NCI-H2029 (cell line): Measurements from ENCODE around the gene CPB2.

Source experiments
- DNase-seq: peaks from one replicate; lab custom pipeline; 2025; lab: John Stamatoyannopoulos, UW

Gene CPB2

DNA sequence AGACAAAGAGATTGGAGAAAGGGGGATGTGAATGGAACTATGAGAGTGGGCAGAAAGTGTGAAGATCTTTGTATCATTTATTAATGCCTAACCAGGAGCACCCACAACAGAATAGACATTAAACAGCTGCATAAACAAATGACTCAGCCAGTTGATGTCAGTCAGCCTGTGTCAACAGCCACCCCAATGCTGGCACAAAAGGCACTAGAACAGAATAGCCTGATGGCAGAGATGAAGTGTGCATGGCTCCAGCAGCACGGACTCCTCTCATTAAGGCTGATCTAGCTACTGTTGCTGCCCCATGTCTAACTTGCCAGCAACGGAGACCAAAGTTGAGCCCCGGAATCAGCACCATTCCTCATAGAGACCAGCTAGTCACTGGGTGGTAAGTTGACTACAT is 7.8 kb downstream of the CPB2 start:
- DNase-seq: peak; percentile 48

DNA sequence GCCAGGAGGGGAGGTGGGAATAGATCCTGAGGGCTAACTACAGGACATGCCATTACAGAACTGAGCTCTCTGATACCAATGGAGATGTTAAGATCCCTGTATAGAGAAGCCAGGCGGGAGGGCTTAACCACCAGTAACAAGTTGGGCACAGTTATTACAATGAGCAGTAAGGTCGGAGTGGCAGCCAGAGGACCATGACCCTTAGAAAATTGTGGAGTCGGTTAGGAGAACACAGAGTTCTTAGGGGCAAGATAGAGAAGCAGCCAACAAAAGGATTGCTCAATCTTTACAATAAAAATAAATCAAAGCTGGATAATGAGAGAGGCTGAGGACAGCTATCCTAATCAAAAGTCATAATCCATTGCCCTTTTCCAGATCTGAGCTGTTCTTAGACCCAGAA is 10.4 kb downstream of the CPB2 start:
- no peak for DNase-seq

DNA sequence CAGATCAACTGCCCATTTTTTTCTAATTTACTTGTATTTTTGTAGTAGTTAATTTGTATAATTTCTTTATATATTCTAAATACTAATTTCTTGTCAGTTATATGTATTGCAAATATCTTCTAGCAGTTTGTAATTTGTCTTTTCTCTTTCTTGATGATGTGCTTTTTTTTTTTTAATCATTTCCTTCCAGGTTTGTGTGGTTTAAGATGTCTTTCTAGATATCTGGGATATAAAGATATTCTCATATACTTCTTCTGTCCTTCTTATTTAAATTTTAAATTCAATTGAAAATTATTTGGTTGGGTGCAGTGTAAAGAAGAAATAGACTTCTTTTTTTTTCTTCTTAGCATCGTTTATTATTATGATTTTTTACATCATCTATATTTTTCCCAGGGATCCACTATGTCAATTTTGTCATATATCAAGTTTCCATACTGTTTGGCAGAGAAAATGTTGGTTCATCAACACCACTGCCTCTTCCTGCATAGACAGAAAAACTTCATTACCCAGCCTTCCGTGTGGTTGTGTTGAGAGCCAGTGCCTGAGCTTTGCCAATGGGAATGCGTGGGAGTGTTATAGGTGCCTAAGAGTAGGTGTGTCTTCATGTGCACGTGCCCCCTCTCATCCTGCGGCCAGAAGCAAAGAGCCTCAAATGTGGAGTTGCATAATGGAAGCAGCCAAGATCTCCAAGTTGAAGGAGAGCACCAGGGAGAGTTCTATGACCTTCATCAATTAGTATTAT is 15.8 kb downstream of the CPB2 start:
- DNase-seq: no peak

DNA sequence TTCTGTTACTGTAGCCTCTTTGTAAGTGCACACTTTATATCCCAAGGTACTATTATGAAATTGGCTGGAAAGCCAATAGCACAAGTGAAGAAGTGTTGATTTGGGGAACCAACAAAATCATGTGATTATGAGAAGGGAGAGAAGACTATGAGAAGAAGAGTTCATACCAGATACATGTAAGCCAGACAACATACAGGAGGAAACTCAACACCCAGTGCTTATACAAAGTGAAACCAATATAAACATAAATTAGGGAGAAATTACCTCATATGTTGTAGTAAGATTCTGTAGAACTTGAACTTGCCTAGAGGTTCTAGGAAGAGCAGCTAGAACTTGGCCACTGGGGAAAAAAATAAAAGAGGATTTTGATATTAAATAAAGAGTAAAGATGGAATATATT is 17.4 kb downstream of the CPB2 start:
- no peak for DNase-seq

DNA sequence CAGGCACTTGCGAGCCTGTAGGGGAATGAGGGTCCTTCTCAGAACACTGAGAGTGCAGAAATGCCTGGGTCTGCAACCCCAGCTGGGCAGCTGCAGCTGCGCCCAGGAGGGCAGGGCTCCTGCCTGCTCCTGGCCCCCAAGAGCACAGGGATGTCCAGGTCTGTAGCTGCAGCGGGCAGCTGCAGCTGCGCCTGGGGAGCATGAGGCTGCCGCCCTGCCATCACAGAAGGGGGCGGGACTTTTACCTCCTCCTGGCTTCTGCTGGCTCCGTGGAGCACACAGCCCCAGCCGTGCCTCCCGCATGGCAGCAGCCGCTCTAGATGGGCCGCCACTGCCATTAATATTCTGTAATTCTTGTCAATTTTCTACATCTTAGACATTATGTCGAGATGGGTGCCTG is 17.8 kb downstream of the CPB2 start:
- DNase-seq: peak; percentile 28

DNA sequence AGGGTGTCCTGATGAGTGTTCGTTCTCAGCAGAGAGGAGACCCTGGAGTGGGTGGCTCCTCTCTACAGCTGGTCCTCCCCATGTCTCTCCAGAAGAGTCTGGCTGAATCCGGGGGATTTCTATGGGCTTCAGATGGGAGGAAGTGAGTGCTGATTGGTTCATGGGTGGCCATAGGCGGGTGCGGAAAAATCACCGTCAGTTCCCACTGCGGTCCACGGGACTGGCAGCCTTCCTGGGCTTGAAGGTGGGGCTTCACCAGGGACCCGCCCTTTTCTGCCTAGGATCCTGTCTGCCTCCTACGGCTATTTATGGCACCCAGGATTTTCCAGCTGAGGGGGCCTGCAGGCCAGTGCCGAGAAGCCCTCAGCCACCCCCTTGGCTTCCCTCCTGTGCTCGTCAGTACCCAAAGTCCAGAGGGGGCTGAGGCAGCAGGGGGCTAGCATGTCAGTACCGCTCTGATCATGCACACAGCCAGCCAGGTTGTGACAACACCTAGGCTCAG is 18.4 kb downstream of the CPB2 start:
- DNase-seq: peak; percentile 17

DNA sequence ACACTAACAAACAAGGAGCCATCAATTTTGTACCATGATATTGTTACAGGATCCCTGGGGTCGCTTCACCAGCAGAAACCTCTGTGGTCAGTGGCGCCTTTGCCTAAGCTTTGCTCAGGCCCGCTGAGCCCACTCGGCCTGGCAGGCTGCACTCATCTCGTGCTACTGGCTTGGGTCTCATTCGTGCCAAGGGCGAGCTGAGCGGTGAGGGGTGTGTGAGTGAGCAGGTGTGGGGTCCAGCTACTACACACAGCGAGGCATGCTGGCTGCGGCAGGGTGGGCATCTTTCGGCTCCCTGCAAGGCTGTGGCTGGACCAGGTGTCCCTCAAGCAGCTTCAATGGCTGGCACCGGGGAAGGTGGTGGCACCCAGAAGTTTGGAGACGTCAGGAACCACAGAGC is 19.1 kb downstream of the CPB2 start:
- no peak for DNase-seq

DNA sequence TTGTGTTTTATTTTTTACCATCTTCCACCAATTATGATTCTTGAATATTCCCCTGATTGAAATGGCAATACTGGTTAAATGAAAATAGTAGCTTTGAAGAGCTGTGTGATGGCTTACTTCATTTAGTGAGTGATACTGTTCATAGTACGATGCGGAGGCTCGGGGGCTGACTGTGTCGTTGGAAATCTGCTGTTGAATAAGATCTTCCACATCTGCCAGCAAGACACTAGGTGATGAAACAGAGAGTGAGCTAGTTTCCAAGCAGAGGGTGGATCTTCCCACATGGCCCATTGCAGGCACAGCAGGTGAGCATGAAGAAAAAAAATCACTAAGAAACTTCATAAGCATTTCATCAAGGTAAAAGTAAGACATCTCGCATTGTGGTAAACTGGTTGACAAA is 22.5 kb downstream of the CPB2 start:
- no peak for DNase-seq

DNA sequence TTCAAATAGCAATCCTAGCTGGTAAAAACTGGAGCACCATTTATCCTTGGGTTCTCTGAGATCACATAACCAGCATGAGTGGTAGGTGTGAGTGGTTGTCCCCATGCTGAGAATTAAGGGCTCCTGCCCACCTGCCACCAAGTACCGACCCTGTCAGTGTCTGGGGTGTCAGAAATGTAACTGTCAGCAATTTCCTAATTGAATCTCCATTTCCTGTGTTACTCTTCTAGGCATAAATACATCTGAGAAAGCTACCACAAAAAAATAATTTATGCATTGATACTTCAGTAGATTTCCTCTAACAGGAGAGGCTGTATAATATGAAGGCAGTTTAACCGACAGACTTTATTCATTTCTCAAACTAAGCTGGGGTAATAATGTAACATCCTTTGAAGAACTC is 25.1 kb downstream of the CPB2 start:
- no peak for DNase-seq

DNA sequence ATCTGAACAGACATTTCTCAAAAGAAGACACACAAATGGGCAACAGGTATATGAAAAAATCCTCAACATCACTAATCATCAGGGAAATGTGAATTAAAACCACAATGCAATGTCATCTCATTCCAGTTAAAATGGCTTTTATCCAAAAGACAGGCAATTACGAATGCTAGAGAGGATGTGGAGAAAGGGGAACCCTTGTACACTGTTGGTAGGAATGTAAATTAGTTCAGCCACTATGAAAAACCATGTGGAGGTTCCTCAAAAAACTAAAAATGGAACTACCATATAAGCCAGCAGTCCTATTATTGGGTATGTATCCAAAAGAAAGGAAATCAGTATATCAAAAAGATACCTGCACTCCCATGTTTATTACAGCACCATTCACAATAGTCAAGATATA is 27.6 kb downstream of the CPB2 start:
- no peak for DNase-seq

DNA sequence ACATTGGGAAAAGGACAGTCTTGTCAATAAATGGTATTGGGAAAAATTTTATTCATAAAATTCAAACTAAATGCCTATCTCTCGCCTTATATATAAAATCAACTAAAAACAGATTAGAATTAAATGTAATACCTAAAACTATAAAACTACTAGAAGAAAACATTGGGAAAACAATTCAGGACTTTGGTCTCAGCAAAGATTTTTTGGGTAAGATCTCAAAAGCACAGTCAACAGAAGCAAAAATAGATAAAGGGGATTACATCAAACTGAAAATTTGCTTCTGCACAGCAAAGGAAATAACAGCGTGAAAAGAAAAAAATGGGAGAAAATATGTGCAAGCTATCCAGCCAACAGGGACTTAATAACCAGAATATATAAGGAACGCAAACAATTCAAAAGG is 28.0 kb downstream of the CPB2 start:
- DNase-seq: no peak

DNA sequence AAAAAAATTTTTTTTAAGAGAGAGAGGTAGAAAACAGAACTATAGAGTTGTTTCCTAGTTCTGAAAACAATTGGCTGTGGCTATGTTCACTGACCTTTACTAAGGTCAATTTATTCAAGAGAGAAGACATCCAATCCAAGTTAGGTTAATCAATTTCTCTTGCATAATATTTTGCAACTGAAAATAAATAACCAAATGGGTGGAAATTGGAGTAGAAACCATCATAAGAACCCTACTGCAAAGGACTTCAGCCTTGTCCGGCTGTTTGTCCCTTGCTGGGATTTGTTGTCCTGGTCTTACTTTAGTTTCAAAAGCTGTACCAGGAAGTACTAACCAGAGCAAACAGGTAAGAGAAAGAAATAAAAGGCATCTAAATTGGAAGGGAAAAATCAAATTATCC is 29.0 kb downstream of the CPB2 start:
- DNase-seq: no peak

DNA sequence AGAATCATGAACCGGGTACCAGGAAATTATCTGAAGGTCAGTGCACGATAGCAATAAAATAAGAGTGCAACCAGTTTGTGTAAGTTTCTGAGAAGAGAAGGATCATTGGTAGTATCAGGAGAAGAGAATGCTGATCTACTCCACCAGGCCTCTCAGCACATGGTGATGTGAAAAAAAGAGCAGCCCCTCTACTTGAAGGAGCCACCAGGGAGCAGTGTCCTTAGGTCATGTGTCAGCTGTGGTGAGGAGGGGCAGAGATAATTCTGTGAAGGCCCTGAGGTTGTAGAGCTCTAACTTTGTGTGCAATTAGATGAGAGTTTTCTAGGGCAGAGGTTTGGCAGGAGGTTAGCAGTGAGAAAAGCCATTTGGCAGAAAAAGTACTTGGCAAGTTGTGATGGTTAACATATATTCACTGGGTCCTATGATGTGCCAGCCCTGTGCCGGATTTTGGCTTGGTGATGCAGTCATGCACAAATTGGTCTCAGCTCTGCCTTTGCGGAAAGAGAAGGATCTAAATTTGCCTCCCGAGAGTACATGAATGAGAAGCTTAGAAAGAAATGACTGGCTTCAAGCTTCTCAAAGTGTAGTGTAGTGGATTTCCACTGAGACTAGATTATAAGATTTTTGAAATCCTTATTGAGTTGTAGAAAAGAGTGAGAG is 33.1 kb downstream of the CPB2 start:
- no peak for DNase-seq

DNA sequence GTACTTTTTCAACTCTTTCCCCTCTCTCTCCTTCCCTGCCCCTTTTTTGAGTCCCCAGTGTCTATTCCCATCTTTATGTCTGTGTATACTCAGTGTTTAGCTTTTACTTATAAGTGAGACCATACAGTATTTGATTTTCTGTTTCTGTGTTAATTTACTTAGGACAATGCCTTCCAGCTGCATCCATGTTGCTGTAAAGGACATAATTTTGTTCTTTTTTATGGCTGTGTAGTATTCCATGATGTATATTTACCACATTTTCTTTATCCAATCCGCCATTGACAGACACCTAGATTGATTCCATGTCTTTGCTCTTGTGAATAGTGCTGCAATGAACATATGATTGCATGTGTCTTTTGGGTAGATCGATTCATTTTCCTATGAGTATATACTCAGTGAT is 41.5 kb downstream of the CPB2 start:
- no peak for DNase-seq

DNA sequence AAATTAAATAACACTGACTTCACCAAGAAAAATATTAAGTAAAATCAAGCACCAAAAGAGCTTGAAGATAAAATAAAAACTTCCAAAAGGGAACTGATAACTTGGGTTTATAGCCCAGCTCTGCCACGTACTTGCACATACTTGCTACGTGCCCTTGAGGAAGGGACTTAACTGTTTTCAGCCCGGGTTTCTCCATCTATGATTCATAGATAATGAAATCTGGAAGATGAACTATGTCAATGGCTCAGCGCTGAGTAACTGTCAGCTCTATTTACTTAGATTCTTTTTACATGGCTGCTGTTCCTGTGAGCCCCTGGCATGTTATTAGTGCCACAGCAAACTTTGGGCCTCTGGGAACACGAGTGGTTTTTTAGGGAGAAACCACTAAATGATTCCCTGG is 42.6 kb downstream of the CPB2 start:
- no peak for DNase-seq

DNA sequence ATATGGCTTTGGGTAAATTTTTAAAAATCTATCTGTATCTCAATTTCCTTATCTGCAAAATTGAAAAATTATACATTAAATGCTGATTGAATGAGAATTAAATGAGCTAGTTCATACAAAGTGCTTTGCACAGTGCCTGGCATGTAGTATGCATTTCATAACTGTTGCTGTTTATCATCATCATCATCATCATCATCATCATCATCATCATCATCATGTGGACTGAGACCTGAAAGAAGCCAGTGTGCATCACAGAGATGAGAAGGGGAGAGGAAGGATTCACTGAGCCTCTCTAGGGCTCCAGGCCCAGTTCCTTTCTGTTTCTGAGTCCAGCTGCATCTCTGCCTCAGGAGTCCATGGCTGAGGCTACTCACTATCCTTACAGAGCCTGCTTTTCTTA is 45.4 kb downstream of the CPB2 start:
- DNase-seq: no peak

DNA sequence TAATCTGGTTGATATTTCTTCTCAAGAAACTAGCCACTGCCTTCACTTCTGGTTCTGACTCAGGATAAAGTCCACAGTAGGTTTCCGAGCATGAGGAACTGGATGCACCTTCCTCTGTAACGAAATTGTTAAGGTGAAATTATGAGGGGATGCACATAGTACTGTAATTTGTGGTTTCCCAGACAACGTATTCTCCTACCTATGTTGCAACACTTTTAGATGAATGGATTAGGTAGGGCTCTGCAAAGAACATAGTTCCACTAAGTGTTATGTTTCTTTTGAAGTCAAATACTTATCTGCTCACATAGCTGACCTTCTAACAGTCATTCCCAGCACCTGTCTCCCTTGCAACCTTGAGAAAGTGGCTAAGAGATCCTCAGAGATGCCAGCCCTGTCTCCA is 46.6 kb downstream of the CPB2 start:
- DNase-seq: no peak

DNA sequence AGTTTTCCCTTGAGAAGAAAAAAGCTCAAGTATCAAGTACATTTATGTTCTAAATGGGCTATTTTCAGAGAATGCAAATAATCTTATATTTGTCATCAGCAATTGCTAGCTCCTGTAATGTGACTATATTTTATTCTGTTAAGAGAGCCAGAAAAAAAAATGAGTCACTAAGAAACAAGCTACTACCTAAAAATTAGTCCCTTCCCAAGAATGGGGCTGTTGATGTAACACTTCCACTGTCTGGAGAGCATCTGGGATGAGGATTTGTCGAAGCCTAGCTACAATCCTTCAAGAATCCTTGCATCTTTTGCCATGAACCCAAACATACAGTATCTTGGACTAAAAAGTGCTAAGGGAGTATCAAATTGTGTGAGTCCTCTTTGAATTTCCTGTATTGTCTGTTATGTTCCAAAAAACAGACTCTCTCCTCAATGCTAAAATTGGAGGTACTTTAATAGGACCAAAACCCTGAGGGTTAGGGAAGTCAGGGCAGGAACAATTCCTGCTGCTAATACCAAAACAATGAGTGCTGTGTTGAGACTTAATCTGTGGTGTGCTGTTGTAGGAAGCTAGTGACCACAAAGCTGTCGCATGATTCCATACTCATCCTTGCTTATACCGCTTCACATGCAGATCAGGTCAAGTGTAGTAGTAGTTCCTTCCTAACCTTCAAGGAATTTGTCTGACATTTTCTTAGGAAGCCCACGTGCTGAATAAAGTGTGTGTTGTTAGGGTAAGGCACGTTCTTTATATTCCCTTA is 47.4 kb downstream of the CPB2 start:
- DNase-seq: no peak

DNA sequence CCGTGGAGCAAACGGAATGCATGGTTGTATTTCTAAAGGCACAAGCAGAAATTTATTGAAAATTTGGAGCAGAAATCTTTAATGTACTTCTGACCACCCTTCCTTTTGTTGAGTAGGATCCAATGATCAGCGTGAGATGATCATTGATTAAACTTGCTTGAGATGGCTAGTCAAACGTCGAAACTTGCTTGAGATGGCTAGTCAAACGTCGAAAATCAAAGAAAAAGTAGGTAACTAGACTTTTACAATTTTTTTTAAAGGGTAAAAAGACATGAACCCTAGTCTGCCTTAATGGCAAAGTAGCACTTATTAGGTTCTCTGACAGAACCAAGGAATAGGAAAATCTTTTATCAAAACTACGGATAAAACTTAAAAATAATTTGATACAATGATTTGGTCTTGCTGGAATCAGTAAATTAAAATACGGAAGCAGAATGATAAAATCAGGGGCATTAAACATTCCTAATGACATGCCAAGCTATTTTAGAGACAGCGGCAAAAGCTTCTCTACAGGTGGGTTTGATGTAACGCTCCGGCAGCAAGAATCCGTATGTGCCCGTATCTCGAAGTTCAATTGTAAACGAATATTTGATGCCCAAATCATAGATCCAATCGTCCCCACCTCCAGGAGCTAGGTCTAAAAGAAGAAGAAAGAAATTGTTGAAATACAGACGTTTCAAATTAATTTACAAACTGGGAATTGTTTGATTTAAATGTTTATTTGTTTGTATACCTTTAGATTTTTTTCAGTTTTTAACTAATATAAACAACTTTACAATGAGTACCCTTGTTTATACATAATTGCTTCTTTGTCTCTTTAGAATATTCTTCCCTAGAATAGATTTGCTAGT is 51.4 kb downstream of the CPB2 start:
- no peak for DNase-seq

DNA sequence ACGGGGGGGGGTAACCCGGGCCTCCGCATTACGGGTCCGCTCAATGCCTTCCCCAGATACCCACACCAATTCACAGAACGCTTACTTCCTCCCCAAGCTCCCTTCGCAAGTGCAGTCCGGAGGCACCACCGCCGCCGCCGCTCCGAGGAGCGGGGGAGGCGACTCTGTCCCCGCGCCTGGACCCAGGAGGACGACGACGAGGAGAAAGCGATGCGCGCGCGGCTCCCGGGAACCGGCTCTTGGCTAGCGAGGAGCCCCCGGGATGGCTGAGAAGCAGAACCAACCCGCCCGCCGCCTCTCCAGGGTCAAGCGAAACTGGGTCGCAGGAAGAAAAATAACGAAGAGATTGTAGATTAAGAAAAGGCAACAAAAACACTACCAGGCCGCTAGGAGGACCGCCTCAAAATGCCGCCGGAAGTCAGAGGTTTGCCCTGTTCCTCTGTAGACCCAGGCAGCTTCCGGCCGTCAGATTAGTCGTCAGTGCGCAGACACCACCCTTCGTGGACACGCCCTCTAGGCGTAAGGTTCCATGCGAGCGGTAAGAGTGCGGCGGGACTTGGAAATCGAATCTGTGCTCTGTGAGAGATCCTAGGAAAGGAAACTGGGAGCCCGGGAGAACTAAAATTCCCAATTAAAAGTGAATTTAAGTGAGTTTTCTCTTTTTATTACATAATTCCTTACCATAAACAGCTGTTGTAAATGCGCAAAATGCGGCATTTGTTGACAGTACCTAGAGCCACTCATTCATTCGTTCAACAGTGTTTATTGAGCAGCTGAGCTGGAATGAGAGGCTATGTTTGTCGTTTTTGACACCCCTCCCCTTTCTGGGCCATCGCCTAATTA is 52.3 kb downstream of the CPB2 start, which contains the start of gene ZC3H13:
ZC3H13 (minus strand) TSS at position 428 of the 843 bp plus-strand sequence. CDS start 7,239 bp downstream, outside the sequence.
- DNase-seq: peak; percentile 80

DNA sequence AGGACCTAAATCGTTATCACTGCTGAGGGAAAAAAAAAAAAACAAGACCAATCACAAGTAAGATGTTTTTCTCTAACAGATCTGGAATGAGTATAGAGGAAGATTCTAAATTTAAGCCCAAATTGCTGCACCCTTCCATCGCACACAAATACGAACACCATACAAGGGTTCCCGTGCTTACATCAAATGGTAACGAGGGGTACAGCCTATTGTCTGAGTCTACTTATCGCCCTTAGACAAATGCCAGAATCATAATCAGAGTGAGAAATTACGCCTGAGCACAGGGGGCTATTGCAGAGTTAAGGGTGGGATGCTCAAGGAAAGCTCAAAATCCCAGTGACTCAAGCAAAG is 52.9 kb downstream of the CPB2 start:
- no peak for DNase-seq
